ENCODE measurements around the gene MPHOSPH10. TPM values are rescaled to one million over a fixed set of nuclear protein-coding genes. Genes with fewer than 3 reads are reported as not detected.

The MPHOSPH10 gene
- polyA plus RNA-seq, 1 of the 3 experiments (the other 2 are of a cell fraction), result 8.7 TPM

GRCh38 chr2:71154798-71155197 lies 24.4 kb downstream of the MPHOSPH10 start:
- Histone ChIP-seq H3K36me3 (replicated peaks in 1 of 2; ENCODE audit: control insufficient read depth in 1 of 2, insufficient read depth in 2 of 2, low read length in 1 of 2) (peaks cover 0 to 11% of the 10 kb centered on the region in 2 experiments), H3K9ac (no peak overlapping the region), H3K9me2 (no peaks in the 10 kb centered on the region), H3K4me1 (ENCODE audit: control insufficient read depth in 1 of 2, insufficient read depth in 2 of 2, low read depth in 1 of 2, low read length in 1 of 2) (peaks cover 0 to 9% of the 10 kb centered on the region in 2 experiments; a peak in 1 of 4 replicates), H3K79me2 (ENCODE audit: insufficient read depth) (no peaks in the 10 kb centered on the region), H3F3A (replicated peaks; ENCODE audit: insufficient read depth) (no peaks in the 10 kb centered on the region), H3K27me3 (ENCODE audit: insufficient read depth) (peaks cover 5% of the 10 kb centered on the region; the same call in 1 of the 2 replicates), H2AFZ (ENCODE audit: low read depth) (no peak overlapping the region), H3K9me3 (no peaks in the 10 kb centered on the region), H4K20me1 (ENCODE audit: insufficient read depth) (no peaks in the 10 kb centered on the region), H3K4me2 (no peak overlapping the region), H3K4me3 (ENCODE audit: low read depth in 2 of 2, low read length in 1 of 2) (no peak overlapping the region), H3K27ac (ENCODE audit: low read depth in 2 of 2, low read length in 1 of 2) (no peak overlapping the region)
- CTCF ChIA-PET, result interaction anchor here (1.4 to 3.9 kb wide), 3 partner anchors 37 to 355 kb away, joined by 4 to 39 read pairs (median 17); no protein-coding TSS in a partner anchor
- TF ChIP-seq POLR2AphosphoS5 (IDR thresholded peaks at IDR 0.05; ENCODE audit: low read depth, low read length), result no peak
- TF ChIP-seq EZH2phosphoT487 (IDR thresholded peaks at IDR 0.05; ENCODE audit: borderline replicate concordance, low read depth), result no peak
- no peak for TF ChIP-seq USF2 (IDR thresholded peaks at IDR 0.05; ENCODE audit: borderline replicate concordance, low read depth, low read length)
- POLR2A ChIA-PET, result no interaction called here
- no peak for DNase-seq
- 38% methylated on average over 4 of the region's 6 CpGs for WGBS (ENCODE audit: low lambda C conversion rate)

GRCh38 chr2:71155846-71156245 lies 25.4 kb downstream of the MPHOSPH10 start:
- H3K27ac ChIP-seq (ENCODE audit: low read depth in 2 of 2, low read length in 1 of 2), result no peak overlapping the region
- H3K4me3 ChIP-seq (ENCODE audit: low read depth in 2 of 2, low read length in 1 of 2), result no peak overlapping the region
- ChIA-PET CTCF (interaction anchor here (1.0 to 3.9 kb wide), 8 partner anchors 10 to 357 kb away, joined by 3 to 42 read pairs (median 12); partner anchors contain the start of gene PAIP2B), POLR2A (interaction anchor here (0.6 kb wide), 1 partner anchor 38 kb away, joined by 4 read pairs; no protein-coding TSS in a partner anchor)
- H3F3A ChIP-seq (replicated peaks; ENCODE audit: insufficient read depth), result no peaks in the 10 kb centered on the region
- H3K4me2 ChIP-seq, result no peak overlapping the region
- peaks cover 5% of the 10 kb centered on the region; the same call in 1 of the 2 replicates for H3K27me3 ChIP-seq (ENCODE audit: insufficient read depth)
- no peak for DNase-seq
- H2AFZ ChIP-seq (ENCODE audit: low read depth), result no peak overlapping the region
- no peaks in the 10 kb centered on the region for H3K79me2 ChIP-seq (ENCODE audit: insufficient read depth)
- H3K4me1 ChIP-seq (ENCODE audit: control insufficient read depth in 1 of 2, insufficient read depth in 2 of 2, low read depth in 1 of 2, low read length in 1 of 2), result peaks cover 0 to 9% of the 10 kb centered on the region in 2 experiments; a peak in 1 of 4 replicates
- H3K9ac ChIP-seq, result no peak overlapping the region
- H3K9me3 ChIP-seq, result no peaks in the 10 kb centered on the region
- WGBS (ENCODE audit: low lambda C conversion rate), result 82% methylated on average over 4 of the region's 4 CpGs
- H3K36me3 ChIP-seq (replicated peaks in 1 of 2; ENCODE audit: control insufficient read depth in 1 of 2, insufficient read depth in 2 of 2, low read length in 1 of 2), result peaks cover 0 to 2% of the 10 kb centered on the region in 2 experiments
- H3K9me2 ChIP-seq, result no peaks in the 10 kb centered on the region
- no peaks in the 10 kb centered on the region for H4K20me1 ChIP-seq (ENCODE audit: insufficient read depth)
- TF ChIP-seq ZBTB33 (IDR thresholded peaks at IDR 0.05; ENCODE audit: borderline replicate concordance, low read depth), result no peak
- no peak for TF ChIP-seq FOSL2 (IDR thresholded peaks at IDR 0.05; ENCODE audit: borderline replicate concordance, low read depth)
- no peak for TF ChIP-seq GATA2 (CRISPR knock-in tag; IDR thresholded peaks at IDR 0.05)
- TF ChIP-seq TCF12 (IDR thresholded peaks at IDR 0.05), result no peak
- no peak for TF ChIP-seq FOXM1 (IDR thresholded peaks at IDR 0.05; ENCODE audit: low read depth)
- no peak for TF ChIP-seq CHD2 (IDR thresholded peaks at IDR 0.05; ENCODE audit: low read length, partially characterized antibody)
- TF ChIP-seq MAX (IDR thresholded peaks at IDR 0.05; ENCODE audit: low read depth), result no peak
- TF ChIP-seq RXRA (IDR thresholded peaks at IDR 0.05; ENCODE audit: borderline replicate concordance, low read depth), result no peak
- no peak for TF ChIP-seq USF1 (IDR thresholded peaks at IDR 0.05; ENCODE audit: borderline replicate concordance, low read depth)
- TF ChIP-seq IRF3 (IDR thresholded peaks at IDR 0.05; ENCODE audit: low read depth, low read length), result no peak
- TF ChIP-seq CTCF (IDR thresholded peaks at IDR 0.05), result no peak
- no peak for TF ChIP-seq NRF1 (IDR thresholded peaks at IDR 0.05; ENCODE audit: low read depth, low read length)
- no peak for TF ChIP-seq EZH2phosphoT487 (IDR thresholded peaks at IDR 0.05; ENCODE audit: borderline replicate concordance, low read depth)

Data from SK-N-SH (cell line).